ENCODE results near the gene NAT8L. TPM values are rescaled to one million over a fixed set of nuclear protein-coding genes. Genes with fewer than 3 reads are reported as not detected.

The NAT8L gene
- total RNA-seq, 1 experiment from 2014 or later = 16.6 TPM

DNA sequence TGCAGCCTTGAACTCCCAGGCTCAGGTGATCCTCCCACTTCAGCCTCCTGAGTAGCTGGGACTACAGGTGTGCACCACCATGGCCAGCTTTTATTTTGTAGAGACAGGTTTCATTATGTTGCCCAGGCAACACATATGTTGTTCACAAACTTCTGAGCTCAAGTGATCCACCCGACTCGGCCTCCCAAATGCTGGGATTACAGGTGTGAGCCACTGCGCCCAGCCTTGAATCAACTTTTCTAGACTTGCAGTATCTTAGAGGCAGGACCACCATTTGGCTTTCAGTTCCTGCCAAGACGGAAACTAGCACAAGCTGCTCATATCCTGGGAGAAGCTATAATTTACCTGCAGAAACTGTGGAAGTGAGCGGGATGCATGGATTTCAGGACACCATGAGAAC lies 19.9 kb downstream of the NAT8L start:
- Histone ChIP-seq H3K4me3 (ENCODE audit: low read depth in 2 of 2, low read length in 2 of 2) (no peak overlapping the region), H3K27me3 (ENCODE audit: control insufficient read depth, insufficient read depth, low read length) (no peaks in the 10 kb centered on the region), H3K4me1 (ENCODE audit: control insufficient read depth, insufficient read depth, low read length) (no peaks in the 10 kb centered on the region), H3K36me3 (ENCODE audit: control insufficient read depth, insufficient read depth, low read length) (no peaks in the 10 kb centered on the region), H3K27ac (ENCODE audit: low read length) (no peak overlapping the region), H3K9me3 (ENCODE audit: control insufficient read depth, insufficient read depth, low read depth, low read length) (no peaks in the 10 kb centered on the region)
- DNase-seq (ENCODE audit: low read depth, low spot score) (no peak), ATAC-seq (no peak)
- POLR2A ChIA-PET = no interaction called here
- no peak for TF ChIP-seq TCF7L2 (IDR thresholded peaks at IDR 0.05; ENCODE audit: low read depth, low read length)
- TF ChIP-seq SIN3A (IDR thresholded peaks at IDR 0.05; ENCODE audit: borderline replicate concordance, insufficient read depth, low read depth, low read length) = no peak
- TF ChIP-seq, protein P1, sequence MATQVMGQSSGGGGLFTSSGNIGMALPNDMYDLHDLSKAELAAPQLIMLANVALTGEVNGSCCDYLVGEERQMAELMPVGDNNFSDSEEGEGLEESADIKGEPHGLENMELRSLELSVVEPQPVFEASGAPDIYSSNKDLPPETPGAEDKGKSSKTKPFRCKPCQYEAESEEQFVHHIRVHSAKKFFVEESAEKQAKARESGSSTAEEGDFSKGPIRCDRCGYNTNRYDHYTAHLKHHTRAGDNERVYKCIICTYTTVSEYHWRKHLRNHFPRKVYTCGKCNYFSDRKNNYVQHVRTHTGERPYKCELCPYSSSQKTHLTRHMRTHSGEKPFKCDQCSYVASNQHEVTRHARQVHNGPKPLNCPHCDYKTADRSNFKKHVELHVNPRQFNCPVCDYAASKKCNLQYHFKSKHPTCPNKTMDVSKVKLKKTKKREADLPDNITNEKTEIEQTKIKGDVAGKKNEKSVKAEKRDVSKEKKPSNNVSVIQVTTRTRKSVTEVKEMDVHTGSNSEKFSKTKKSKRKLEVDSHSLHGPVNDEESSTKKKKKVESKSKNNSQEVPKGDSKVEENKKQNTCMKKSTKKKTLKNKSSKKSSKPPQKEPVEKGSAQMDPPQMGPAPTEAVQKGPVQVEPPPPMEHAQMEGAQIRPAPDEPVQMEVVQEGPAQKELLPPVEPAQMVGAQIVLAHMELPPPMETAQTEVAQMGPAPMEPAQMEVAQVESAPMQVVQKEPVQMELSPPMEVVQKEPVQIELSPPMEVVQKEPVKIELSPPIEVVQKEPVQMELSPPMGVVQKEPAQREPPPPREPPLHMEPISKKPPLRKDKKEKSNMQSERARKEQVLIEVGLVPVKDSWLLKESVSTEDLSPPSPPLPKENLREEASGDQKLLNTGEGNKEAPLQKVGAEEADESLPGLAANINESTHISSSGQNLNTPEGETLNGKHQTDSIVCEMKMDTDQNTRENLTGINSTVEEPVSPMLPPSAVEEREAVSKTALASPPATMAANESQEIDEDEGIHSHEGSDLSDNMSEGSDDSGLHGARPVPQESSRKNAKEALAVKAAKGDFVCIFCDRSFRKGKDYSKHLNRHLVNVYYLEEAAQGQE (IDR thresholded peaks at IDR 0.05; ENCODE audit: insufficient read depth in 1 of 2, low read depth in 2 of 2, low read length in 1 of 2) = no peak
- TF ChIP-seq, protein P2, sequence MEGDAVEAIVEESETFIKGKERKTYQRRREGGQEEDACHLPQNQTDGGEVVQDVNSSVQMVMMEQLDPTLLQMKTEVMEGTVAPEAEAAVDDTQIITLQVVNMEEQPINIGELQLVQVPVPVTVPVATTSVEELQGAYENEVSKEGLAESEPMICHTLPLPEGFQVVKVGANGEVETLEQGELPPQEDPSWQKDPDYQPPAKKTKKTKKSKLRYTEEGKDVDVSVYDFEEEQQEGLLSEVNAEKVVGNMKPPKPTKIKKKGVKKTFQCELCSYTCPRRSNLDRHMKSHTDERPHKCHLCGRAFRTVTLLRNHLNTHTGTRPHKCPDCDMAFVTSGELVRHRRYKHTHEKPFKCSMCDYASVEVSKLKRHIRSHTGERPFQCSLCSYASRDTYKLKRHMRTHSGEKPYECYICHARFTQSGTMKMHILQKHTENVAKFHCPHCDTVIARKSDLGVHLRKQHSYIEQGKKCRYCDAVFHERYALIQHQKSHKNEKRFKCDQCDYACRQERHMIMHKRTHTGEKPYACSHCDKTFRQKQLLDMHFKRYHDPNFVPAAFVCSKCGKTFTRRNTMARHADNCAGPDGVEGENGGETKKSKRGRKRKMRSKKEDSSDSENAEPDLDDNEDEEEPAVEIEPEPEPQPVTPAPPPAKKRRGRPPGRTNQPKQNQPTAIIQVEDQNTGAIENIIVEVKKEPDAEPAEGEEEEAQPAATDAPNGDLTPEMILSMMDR (IDR thresholded peaks at IDR 0.05) = no peak
- no peak for TF ChIP-seq POLR2AphosphoS5 (IDR thresholded peaks at IDR 0.05; ENCODE audit: low read depth, low read length)
- in situ Hi-C loops (cut with HindIII; ENCODE audit: low pct_unique_long_range_greater_than_20kb, low sequenced_read_pairs) (no loop called here), intact Hi-C loops (cut with micrococcal nuclease; ENCODE audit: unreplicated experiment) (no loop called here)
- BruUV-seq (replicated peaks) = no TSS peak
- CTCF ChIA-PET = no interaction called here

DNA sequence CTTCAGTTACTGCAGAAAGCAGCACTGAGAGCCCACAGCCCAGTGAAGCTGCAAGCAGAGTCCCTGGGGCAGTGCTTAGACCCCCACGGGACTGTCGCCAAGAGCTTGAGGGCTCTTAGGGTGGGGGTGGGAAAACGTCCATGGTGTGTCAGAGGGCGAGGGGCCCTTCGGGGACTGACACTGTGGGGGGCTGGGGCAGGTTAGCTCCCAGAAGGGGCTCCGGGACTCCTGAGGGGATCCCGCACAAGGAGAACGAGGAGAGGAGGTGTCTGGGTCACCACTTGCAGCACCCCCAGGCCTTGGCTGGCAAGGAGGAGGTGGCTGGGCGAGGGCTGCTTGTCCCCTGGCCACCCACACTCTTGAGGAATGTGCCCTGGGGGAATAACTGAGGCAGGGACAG lies 20.8 kb downstream of the NAT8L start:
- TF ChIP-seq TCF7L2 (IDR thresholded peaks at IDR 0.05; ENCODE audit: low read depth, low read length) = no peak
- TF ChIP-seq, protein P1 (IDR thresholded peaks at IDR 0.05; ENCODE audit: insufficient read depth in 1 of 2, low read depth in 2 of 2, low read length in 1 of 2) = no peak
- no peak for TF ChIP-seq POLR2AphosphoS5 (IDR thresholded peaks at IDR 0.05; ENCODE audit: low read depth, low read length)
- TF ChIP-seq SIN3A (IDR thresholded peaks at IDR 0.05; ENCODE audit: borderline replicate concordance, insufficient read depth, low read depth, low read length) = no peak
- TF ChIP-seq, protein P2 (IDR thresholded peaks at IDR 0.05) = no peak
- Histone ChIP-seq H3K4me1 (ENCODE audit: control insufficient read depth, insufficient read depth, low read length) (no peaks in the 10 kb centered on the region), H3K27ac (ENCODE audit: low read length) (no peak overlapping the region), H3K4me3 (ENCODE audit: low read depth in 2 of 2, low read length in 2 of 2) (no peak overlapping the region), H3K9me3 (ENCODE audit: control insufficient read depth, insufficient read depth, low read depth, low read length) (no peaks in the 10 kb centered on the region), H3K36me3 (ENCODE audit: control insufficient read depth, insufficient read depth, low read length) (no peaks in the 10 kb centered on the region), H3K27me3 (ENCODE audit: control insufficient read depth, insufficient read depth, low read length) (no peaks in the 10 kb centered on the region)
- ATAC-seq = no peak
- no TSS peak for BruUV-seq (replicated peaks)
- CTCF ChIA-PET = no interaction called here
- POLR2A ChIA-PET = no interaction called here
- DNase-seq (ENCODE audit: low read depth, low spot score) = no peak
- intact Hi-C loops (cut with micrococcal nuclease; ENCODE audit: unreplicated experiment) (no loop called here), in situ Hi-C loops (cut with HindIII; ENCODE audit: low pct_unique_long_range_greater_than_20kb, low sequenced_read_pairs) (no loop called here)

Data from Panc1 (cell line).